Cardiac muscle cell (in vitro differentiated cells and primary cell): Measurements from ENCODE around the gene HOXA11. TPM values are rescaled to one million over a fixed set of nuclear protein-coding genes. Genes with fewer than 3 reads are reported as not detected.

Experiments used
- DNase-seq, 2 donors: peaks; one replicate each; pipeline versions ENCODE4 v3.0.0 to v3.0.0-alpha.2; 2010 to 2017; ENCODE audit warnings: low read depth in 1 of 2, low spot score in 1 of 2
- H3K27ac ChIP-seq: fragments of 200-600 bp; sonication (generic); 2 replicates; pipeline ENCODE4 v1.5.1; 2016
- H3K27me3 ChIP-seq: fragments of 200-600 bp; sonication (generic); 2 replicates; pipeline ENCODE4 v1.6.0; 2016; ENCODE audit warnings: control low read depth
- H3K36me3 ChIP-seq: fragments of 200-600 bp; sonication (generic); 2 replicates; pipeline ENCODE4 v1.5.1; 2016; ENCODE audit warnings: control low read depth
- H3K4me1 ChIP-seq: fragments of 200-600 bp; sonication (generic); 2 replicates; pipeline ENCODE4 v1.8.1; 2017; ENCODE audit warnings: low read depth, mild to moderate bottlenecking, mixed run types
- H3K4me3 ChIP-seq: fragments of 200-600 bp; sonication (generic); 2 replicates; pipeline ENCODE4 v1.5.1; 2016; ENCODE audit warnings: mild to moderate bottlenecking
- H3K9me3 ChIP-seq: fragments of 200-600 bp; sonication (generic); 2 replicates; pipeline ENCODE4 v1.5.1; 2017; ENCODE audit warnings: low read depth, mild to moderate bottlenecking, control low read depth
- polyA plus RNA-seq: library from polyadenylated mRNA; unstranded; fragments of >200 nt; fragmentation: Nextera tagmentation; extraction: Ambion mirVana; gene quantifications from 2 replicates; pipeline ENCODE4 v1.2.1, GENCODE V29; 2016
- total RNA-seq: library from RNA; depleted of rRNA; stranded (reverse); fragments of >200 nt; gene quantifications from 2 replicates; pipeline ENCODE4 v1.2.3, GENCODE V29; 2016
- TF ChIP-seq, protein P1 (sequence below): IDR thresholded peaks from 2 replicates; pipeline ENCODE4 v1.5.1; 2012; ENCODE audit warnings: low read depth, mild to moderate bottlenecking, low read length

The HOXA11 gene
- total and polyA plus RNA-seq, 2 experiments from 2014 or later: not detected

DNA sequence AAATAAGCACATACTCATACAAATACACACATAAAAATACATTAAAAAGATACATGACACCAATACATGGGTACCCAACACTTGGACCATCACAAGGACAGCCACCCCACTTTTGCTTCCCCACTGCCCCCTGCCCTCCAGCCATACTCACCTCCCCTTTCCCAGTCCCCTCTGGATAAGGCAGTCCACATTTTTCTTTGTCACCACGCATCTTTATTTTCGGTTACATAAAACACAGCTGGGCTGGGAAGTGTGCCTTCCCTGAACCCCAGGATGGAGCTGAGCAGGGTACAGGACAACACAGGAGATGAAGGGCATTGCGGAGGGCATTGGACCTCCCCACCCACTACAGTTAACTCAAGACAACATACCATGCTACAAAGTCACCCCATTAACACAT, 31.5 kb downstream of the HOXA11 start:
- Histone ChIP-seq H3K27me3 (peaks cover 100% of the 10 kb centered on the region), H3K36me3 (no peaks in the 10 kb centered on the region), H3K9me3 (no peaks in the 10 kb centered on the region), H3K4me1 (no peaks in the 10 kb centered on the region), H3K4me3 (no peak overlapping the region), H3K27ac (no peak overlapping the region)
- TF ChIP-seq, protein P1, sequence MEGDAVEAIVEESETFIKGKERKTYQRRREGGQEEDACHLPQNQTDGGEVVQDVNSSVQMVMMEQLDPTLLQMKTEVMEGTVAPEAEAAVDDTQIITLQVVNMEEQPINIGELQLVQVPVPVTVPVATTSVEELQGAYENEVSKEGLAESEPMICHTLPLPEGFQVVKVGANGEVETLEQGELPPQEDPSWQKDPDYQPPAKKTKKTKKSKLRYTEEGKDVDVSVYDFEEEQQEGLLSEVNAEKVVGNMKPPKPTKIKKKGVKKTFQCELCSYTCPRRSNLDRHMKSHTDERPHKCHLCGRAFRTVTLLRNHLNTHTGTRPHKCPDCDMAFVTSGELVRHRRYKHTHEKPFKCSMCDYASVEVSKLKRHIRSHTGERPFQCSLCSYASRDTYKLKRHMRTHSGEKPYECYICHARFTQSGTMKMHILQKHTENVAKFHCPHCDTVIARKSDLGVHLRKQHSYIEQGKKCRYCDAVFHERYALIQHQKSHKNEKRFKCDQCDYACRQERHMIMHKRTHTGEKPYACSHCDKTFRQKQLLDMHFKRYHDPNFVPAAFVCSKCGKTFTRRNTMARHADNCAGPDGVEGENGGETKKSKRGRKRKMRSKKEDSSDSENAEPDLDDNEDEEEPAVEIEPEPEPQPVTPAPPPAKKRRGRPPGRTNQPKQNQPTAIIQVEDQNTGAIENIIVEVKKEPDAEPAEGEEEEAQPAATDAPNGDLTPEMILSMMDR: no peak
- DNase-seq: no peak

GRCh38 chr7:27152816-27153442, 32.1 kb downstream of the HOXA11 start:
- Histone ChIP-seq H3K4me1 (no peaks in the 10 kb centered on the region), H3K27ac (no peak overlapping the region), H3K36me3 (no peaks in the 10 kb centered on the region), H3K4me3 (no peak overlapping the region), H3K27me3 (peaks cover 100% of the 10 kb centered on the region), H3K9me3 (no peaks in the 10 kb centered on the region)
- no peak for DNase-seq
- TF ChIP-seq, protein P1: no peak

- no peak within 1 kb of the TSS for H3K4me3 ChIP-seq
Observed at GRCh38 chr7:27151931-27152815, 32.9 kb downstream of the HOXA11 start, which contains the start of gene HOXA3. Gene HOXA3, minus strand, starts transcription at chr7:27152583. Its CDS starts 41,943 bp downstream, at chr7:27110640.

GRCh38 chr7:27151341-27151930, 33.6 kb downstream of the HOXA11 start:
- peaks cover 100% of the 10 kb centered on the region for H3K27me3 ChIP-seq
- TF ChIP-seq, protein P1: no peak
- H3K27ac ChIP-seq: no peak overlapping the region
- no peaks in the 10 kb centered on the region for H3K4me1 ChIP-seq
- no peaks in the 10 kb centered on the region for H3K36me3 ChIP-seq
- H3K9me3 ChIP-seq: no peaks in the 10 kb centered on the region
- DNase-seq: no peak
- H3K4me3 ChIP-seq: peak overlapping the region; percentile 10

More at GRCh38 chr7:27151931-27152815, 32.9 kb downstream of the HOXA11 start, which contains the start of gene HOXA3:
- no peak for DNase-seq
- Histone ChIP-seq H3K27me3 (peaks cover 100% of the 10 kb centered on the region), H3K9me3 (no peaks in the 10 kb centered on the region), H3K27ac (no peak within 1 kb of the TSS), H3K36me3 (no peaks in the 10 kb centered on the region), H3K4me1 (no peaks in the 10 kb centered on the region)
- TF ChIP-seq, protein P1: no peak

DNA sequence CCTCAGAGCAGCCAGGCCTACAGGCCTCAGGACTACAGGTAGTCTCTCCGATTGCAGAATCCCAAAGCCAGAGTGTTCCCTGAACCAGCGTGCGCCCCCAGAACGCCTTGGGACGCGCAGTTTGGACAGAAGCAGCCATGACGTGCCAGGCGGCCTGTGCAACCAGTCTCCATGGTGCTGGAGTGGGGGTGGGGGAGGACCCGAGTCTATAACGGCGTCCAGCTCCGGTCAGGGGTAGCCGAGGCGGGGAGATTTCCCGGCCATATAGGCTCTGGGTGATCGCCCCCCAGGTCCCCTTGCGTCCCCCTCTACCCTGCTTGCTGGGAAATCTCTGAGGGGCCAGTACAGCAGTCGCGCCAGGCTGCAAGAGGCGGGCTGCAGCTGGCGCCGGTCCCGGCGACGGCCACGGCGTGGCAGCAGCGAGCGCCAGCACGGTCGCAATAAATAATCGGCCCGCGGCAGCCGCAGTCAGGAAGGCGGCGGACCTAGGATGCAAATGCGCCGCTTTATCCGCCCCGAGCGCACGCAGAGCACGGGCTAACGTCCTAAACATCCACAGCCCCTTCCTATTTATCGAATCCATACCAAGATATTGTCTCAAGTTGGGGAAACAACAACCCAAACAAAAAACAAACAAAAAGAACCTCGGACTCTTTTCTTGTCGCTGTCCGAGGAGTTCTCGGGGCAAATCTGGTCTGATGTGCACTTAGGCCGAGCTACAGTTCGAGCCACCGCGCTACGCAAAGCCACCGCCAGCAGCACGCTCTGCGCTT, 34.3 kb downstream of the HOXA11 start:
- Histone ChIP-seq H3K27ac (no peak overlapping the region), H3K4me3 (peak overlapping the region; percentile 10), H3K4me1 (no peaks in the 10 kb centered on the region), H3K27me3 (peaks cover 100% of the 10 kb centered on the region), H3K36me3 (no peaks in the 10 kb centered on the region), H3K9me3 (no peaks in the 10 kb centered on the region)
- DNase-seq: peak; percentile 69 to 79
- TF ChIP-seq, protein P1: peak; percentile 81
